HCT116 (cell line): Measurements from ENCODE around the gene FRMPD4.

Experiments
- ATF3 ChIP-seq: IDR thresholded peaks from 2 replicates; pipeline ENCODE4 v1.6.1; 2012
- CTCF ChIP-seq, 3 experiments: fragments of 200-600 bp in 1 of 3; sonication (generic) in 1 of 3; IDR thresholded peaks in 2 of 3; conservative IDR thresholded peaks in 1 of 3; 2 replicates each; pipeline ENCODE4 v1.5.1; 2012 to 2017; ENCODE audit warnings: low read depth in 2 of 3, low read length in 2 of 3, antibody characterized with exemption in 1 of 3, borderline replicate concordance in 1 of 3, control low read depth in 1 of 3, mild to moderate bottlenecking in 1 of 3, mixed read lengths in 1 of 3, mixed run types in 1 of 3, moderate library complexity in 1 of 3; ENCODE audit not compliant: insufficient read depth in 1 of 3
- EGR1 ChIP-seq: IDR thresholded peaks from 2 replicates; pipeline ENCODE4 v1.6.1; 2012; ENCODE audit warnings: low read depth
- EZH2phosphoT487 ChIP-seq: fragments of 200-600 bp; IDR thresholded peaks from 2 replicates; pipeline ENCODE4 v1.6.1; 2018; ENCODE audit warnings: antibody characterized with exemption, borderline replicate concordance
- FOSL1 ChIP-seq: IDR thresholded peaks from 2 replicates; pipeline ENCODE4 v1.6.1; 2012; ENCODE audit warnings: low read depth
- JUND ChIP-seq: IDR thresholded peaks from 2 replicates; pipeline ENCODE4 v1.6.1; 2012
- MAX ChIP-seq: IDR thresholded peaks from 2 replicates; pipeline ENCODE4 v1.6.1; 2012
- POLR2A ChIP-seq: IDR thresholded peaks from 2 replicates; pipeline ENCODE4 v1.7.0; 2011; ENCODE audit warnings: borderline replicate concordance; ENCODE audit not compliant: insufficient read depth, insufficient read length; ENCODE audit errors: extremely low read depth
- POLR2AphosphoS5 ChIP-seq: IDR thresholded peaks from 2 replicates; pipeline ENCODE4 v1.6.1; 2011; ENCODE audit warnings: mild to moderate bottlenecking, low read depth, low read length, moderate library complexity
- RAD21 ChIP-seq: IDR thresholded peaks from 2 replicates; pipeline ENCODE4 v1.6.1; 2012; ENCODE audit warnings: low read depth, mild to moderate bottlenecking
- REST ChIP-seq: IDR thresholded peaks from 2 replicates; pipeline ENCODE4 v1.6.1; 2012; ENCODE audit warnings: low read depth
- YY1 ChIP-seq: IDR thresholded peaks from 2 replicates; pipeline ENCODE4 v1.6.1; 2011; ENCODE audit warnings: low read length, low read depth, moderate library complexity, mild to moderate bottlenecking; ENCODE audit not compliant: insufficient replicate concordance; ENCODE audit errors: extremely low read depth
- ZNF274 ChIP-seq: fragments of 200-500 bp; sonication (Bioruptor generic); IDR thresholded peaks from 2 replicates; pipeline ENCODE4 v1.6.1; 2014; ENCODE audit warnings: mild to moderate bottlenecking, low read depth, low read length, inconsistent platforms

- TF ChIP-seq CTCF (IDR thresholded peaks at IDR 0.05 in 2 of 3, conservative IDR thresholded peaks at IDR 0.05 in 1 of 3; ENCODE audit: borderline replicate concordance in 1 of 3, insufficient read depth in 1 of 3, low read depth in 2 of 3, low read length in 2 of 3) (no peak), REST (no peak), EZH2phosphoT487 (no peak), POLR2A (no peak), YY1 (no peak), ATF3 (no peak), RAD21 (no peak), EGR1 (no peak), JUND (no peak), POLR2AphosphoS5 (no peak), MAX (no peak), FOSL1 (no peak), ZNF274 (no peak)
Measured at GRCh38 chrX:12309744-12310076, 171.4 kb downstream of the FRMPD4 start.
